Erythroblast (primary cell): ENCODE data around the gene SLC36A3.

Source experiments
- GATA1 ChIP-seq: IDR thresholded peaks from 2 replicates; pipeline ENCODE4 v1.6.1; 2011; ENCODE audit warnings: low read depth, mild to moderate bottlenecking, control low read depth, low read length, moderate library complexity
- POLR2A ChIP-seq: IDR thresholded peaks from 2 replicates; pipeline ENCODE4 v1.6.1; 2011; ENCODE audit warnings: mild to moderate bottlenecking, low read length

GRCh38 chr5:151264113-151264512, 39.5 kb downstream of the SLC36A3 start:
- TF ChIP-seq POLR2A = no peak
- TF ChIP-seq GATA1 = no peak
